GM19372 (cell line): ENCODE data around the gene SEZ6L.
"Not testable (repeated sequence)": the region's sequence is repeated elsewhere in the genome, so short reads cannot be mapped to it uniquely, and the experiment has no call there.

Experiments
- ATAC-seq: cut with Tn5 transposase; IDR thresholded peaks from one replicate; pipeline ENCODE4 v1.9.1; 2021; ENCODE audit warnings: mild to moderate bottlenecking, low read depth, moderate library complexity; ENCODE audit not compliant: unreplicated experiment

The SEZ6L gene

GRCh38 chr22:26372890-26373289 is 203.6 kb downstream of the SEZ6L start:
- no peak for ATAC-seq

GRCh38 chr22:26374391-26375026 is 205.2 kb downstream of the SEZ6L start:
- ATAC-seq, result no peak

GRCh38 chr22:26377170-26377830 is 208.0 kb downstream of the SEZ6L start:
- no peak for ATAC-seq

GRCh38 chr22:26380072-26380830 is 211.0 kb downstream of the SEZ6L start:
- ATAC-seq, result no peak

GRCh38 chr22:26382782-26383181 is 213.5 kb downstream of the SEZ6L start:
- no peak for ATAC-seq

- no peak for ATAC-seq
These were observed 214.8 kb downstream of the SEZ6L start for GRCh38 chr22:26383968-26384556.

- no peak for ATAC-seq
These were observed 215.9 kb downstream of the SEZ6L start for GRCh38 chr22:26385164-26385563.

- ATAC-seq, result no peak
These were observed 219.9 kb downstream of the SEZ6L start for GRCh38 chr22:26389125-26389524.

- no peak for ATAC-seq
These were observed 221.8 kb downstream of the SEZ6L start for GRCh38 chr22:26391091-26391490.

GRCh38 chr22:26391623-26392022 is 222.4 kb downstream of the SEZ6L start:
- ATAC-seq, result no peak

GRCh38 chr22:26393929-26394328 is 224.7 kb downstream of the SEZ6L start:
- ATAC-seq, result no peak

GRCh38 chr22:26394777-26395176 is 225.5 kb downstream of the SEZ6L start:
- no peak for ATAC-seq

GRCh38 chr22:26395926-26396325 is 226.7 kb downstream of the SEZ6L start:
- no peak for ATAC-seq

GRCh38 chr22:26398741-26399153 is 229.5 kb downstream of the SEZ6L start:
- ATAC-seq, result no peak

GRCh38 chr22:26399289-26399688 is 230.0 kb downstream of the SEZ6L start:
- no peak for ATAC-seq

GRCh38 chr22:26401726-26402125 is 232.5 kb downstream of the SEZ6L start:
- ATAC-seq, result no peak

GRCh38 chr22:26404851-26405421 is 235.7 kb downstream of the SEZ6L start:
- no peak for ATAC-seq

- no peak for ATAC-seq
These were observed 236.9 kb downstream of the SEZ6L start for GRCh38 chr22:26406118-26406517.

GRCh38 chr22:26408562-26409220 is 239.4 kb downstream of the SEZ6L start:
- ATAC-seq, result not testable (repeated sequence)

- no peak for ATAC-seq
These were observed 240.6 kb downstream of the SEZ6L start for GRCh38 chr22:26409719-26410335.
